Measurements from ENCODE around the gene TBCK. TPM values are rescaled to one million over a fixed set of nuclear protein-coding genes. Genes with fewer than 3 reads are reported as not detected.
A peak's percentile ranks its signal among the peaks of the same experiment; 100 is the strongest.

TBCK gene
- total RNA-seq, 2 donors from 2014 or later = 31.3 to 46.1 TPM

DNA sequence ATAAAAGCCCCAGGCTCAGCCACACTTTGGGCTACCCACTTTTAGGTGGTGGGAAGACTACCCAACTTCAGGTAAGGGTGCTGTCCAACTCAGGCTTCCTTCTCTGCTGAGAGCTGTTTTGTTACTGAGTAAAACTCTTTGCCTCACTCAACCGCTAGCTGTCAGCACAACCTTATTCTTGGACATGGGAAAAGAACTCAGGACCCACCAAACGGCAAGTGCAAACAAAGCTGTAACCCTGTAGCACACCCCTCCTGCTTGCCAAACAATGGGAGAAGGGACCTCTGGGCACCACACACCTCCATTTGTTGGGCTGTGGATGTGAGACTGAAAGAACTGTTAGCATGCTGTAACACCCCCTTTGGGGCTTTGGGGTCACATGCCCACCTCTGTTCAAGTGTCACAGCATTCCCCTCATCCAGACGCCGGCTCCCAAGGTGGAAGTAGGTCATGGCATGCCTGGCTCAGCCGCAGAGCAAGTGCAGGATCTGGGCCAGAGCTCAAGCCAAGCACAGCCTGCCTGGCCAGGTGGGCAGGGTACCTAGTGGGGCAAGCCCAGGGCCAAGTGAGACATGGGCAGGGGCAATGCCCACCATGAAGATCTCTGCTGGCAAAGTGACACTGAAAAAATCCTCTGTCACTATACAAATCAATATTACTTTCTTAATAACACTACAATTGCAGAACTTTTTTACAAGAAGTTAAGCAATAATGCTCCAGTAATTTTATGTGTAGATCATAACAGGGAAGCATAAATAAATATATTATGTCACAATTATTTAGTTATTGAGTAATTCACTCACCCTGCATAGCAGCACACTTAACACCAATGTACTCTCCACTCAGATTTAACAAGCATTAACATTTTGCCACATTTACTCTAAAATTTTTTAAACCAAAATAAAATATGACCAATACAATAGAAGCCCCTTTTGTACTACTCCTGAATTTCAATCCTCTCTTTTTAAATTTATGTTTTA, 107.2 kb downstream of the TBCK start:
- ATAC-seq (peak in 1 of 2 donors; percentile 59), DNase-seq (ENCODE audit: low spot score) (no peak)
- Mint-ChIP-seq H3K4me3 (no peak overlapping the region), H3K9me3 (no peaks in the 10 kb centered on the region), H3K4me1 (ENCODE audit: low read depth in 2 of 2) (no peaks in the 10 kb centered on the region), H3K27ac (no peak overlapping the region), H3K36me3 (no peaks in the 10 kb centered on the region), H3K27me3 (no peaks in the 10 kb centered on the region)

DNA sequence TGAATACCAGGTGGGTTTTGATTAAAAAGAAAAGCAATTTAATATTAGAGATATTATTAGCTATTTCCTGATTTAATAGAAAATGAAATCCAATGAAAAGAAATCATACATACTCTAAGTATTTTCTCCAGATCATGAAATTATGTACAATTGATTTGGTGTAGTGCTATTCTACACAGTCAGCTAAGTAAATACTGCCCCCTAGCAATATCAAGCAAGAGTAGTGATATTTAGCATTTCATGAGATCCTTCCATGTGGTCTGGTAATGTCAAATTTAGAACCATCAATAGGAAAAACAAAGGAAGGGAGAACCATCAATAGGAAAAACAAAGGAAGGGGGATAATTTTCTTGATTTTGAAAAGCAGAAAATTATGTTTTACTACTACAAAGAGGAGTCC, 114.6 kb downstream of the TBCK start:
- no peaks in the 10 kb centered on the region for H3K27me3 Mint-ChIP-seq
- H3K4me3 Mint-ChIP-seq = no peak overlapping the region
- H3K27ac Mint-ChIP-seq = no peak overlapping the region
- no peaks in the 10 kb centered on the region for H3K9me3 Mint-ChIP-seq
- no peak for DNase-seq (ENCODE audit: low spot score)
- no peaks in the 10 kb centered on the region for H3K36me3 Mint-ChIP-seq
- no peaks in the 10 kb centered on the region for H3K4me1 Mint-ChIP-seq (ENCODE audit: low read depth in 2 of 2)
- no peak for ATAC-seq

DNA sequence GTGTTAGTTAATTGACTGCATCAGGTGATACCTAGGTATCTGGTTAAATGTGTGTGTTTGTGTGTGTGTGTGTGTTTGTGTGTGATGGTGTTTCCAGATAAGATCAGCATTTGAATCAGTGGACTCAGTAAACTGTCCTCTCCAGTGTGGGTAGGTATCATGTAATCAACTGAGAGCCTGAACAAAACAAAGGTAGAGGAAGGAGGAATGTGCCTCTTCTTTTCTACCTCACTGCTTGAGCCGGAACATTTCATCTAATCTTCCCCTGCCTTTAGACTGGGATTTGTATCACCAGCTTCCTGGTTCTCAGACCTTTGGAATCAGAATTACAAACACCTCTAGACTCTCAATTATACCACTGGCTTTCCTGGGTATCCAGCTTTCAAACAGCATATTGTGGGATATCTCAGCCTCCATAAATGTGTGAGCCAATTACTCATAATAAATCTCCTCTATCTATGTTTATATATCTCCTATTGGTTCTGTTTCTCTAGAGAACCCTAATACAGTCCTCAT, 120.5 kb downstream of the TBCK start:
- Mint-ChIP-seq H3K27ac (no peak overlapping the region), H3K36me3 (peaks cover 7% of the 10 kb centered on the region), H3K9me3 (no peaks in the 10 kb centered on the region), H3K4me1 (ENCODE audit: low read depth in 2 of 2) (no peaks in the 10 kb centered on the region), H3K4me3 (no peak overlapping the region), H3K27me3 (no peaks in the 10 kb centered on the region)
- ATAC-seq (no peak), DNase-seq (ENCODE audit: low spot score) (no peak)

DNA sequence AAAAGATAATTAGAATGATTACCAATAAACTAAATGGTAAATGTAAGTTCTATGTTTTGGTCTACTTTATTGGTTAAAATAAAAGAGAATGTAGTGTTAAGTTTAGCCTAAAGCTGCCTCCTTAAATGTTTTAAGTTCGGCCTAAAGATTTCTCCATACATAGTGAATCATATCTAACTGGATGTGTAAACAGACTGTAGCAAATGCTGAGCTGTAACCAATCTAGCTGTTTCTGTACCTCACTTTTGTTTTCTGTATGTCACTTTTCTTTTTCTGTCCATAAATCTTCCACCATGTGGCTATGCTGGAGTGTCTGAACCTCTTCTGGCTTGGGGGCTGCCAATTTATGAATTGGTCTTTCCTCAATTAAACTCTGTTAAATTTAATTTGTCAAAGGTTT, 121.2 kb downstream of the TBCK start:
- Mint-ChIP-seq H3K4me3 (no peak overlapping the region), H3K9me3 (no peaks in the 10 kb centered on the region), H3K36me3 (peaks cover 7% of the 10 kb centered on the region), H3K4me1 (ENCODE audit: low read depth in 2 of 2) (no peaks in the 10 kb centered on the region), H3K27ac (no peak overlapping the region), H3K27me3 (no peaks in the 10 kb centered on the region)
- ATAC-seq (no peak), DNase-seq (ENCODE audit: low spot score) (no peak)

DNA sequence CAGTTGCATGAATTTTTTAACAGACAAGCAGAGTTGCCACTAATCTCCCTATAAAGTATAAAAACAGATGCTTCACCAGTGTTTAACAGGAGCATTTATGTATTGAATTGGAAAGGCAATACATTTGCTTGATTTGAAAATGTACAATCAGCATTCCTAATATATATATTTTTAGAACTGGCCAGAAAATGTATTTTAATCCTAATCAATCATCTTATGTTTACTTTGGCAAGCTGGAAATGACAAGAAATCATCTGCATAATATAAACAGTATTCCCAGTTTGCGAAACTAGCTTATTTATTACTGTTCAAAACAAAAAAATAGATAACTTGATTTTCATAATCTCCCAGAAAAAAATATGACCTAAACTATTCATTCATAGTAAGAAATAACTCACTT, 123.9 kb downstream of the TBCK start:
- peaks cover 7% of the 10 kb centered on the region for H3K36me3 Mint-ChIP-seq

DNA sequence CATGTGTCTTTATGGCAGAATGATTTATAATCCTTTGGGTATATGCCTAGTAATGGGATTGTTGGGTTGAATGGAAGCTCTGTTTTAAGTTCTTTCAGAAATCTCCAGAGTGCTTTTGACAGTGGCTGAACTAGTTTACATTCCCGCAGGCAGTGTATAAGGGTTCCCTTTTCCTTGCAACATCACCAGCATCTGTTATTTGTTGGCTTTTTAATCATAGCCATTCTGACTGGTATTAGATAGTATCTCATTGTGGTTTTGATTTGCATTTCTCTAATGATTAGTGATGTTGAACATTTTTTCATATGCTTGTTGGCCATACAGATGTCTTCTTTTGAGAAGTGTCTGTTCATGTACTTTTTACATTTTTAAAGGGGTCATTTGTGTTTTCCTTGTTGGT, 129.8 kb downstream of the TBCK start:
- ATAC-seq = no peak
- H3K36me3 Mint-ChIP-seq = peaks cover 37% of the 10 kb centered on the region
- no peak overlapping the region for H3K27ac Mint-ChIP-seq
- DNase-seq (ENCODE audit: low spot score) = no peak
- peaks cover 8% of the 10 kb centered on the region for H3K9me3 Mint-ChIP-seq
- no peaks in the 10 kb centered on the region for H3K27me3 Mint-ChIP-seq
- H3K4me3 Mint-ChIP-seq = no peak overlapping the region
- no peaks in the 10 kb centered on the region for H3K4me1 Mint-ChIP-seq (ENCODE audit: low read depth in 2 of 2)

More for the DNA sequence above, 123.9 kb downstream of the TBCK start:
- H3K27me3 Mint-ChIP-seq = no peaks in the 10 kb centered on the region
- H3K27ac Mint-ChIP-seq = no peak overlapping the region
- H3K9me3 Mint-ChIP-seq = no peaks in the 10 kb centered on the region
- ATAC-seq (no peak), DNase-seq (ENCODE audit: low spot score) (no peak)
- H3K4me3 Mint-ChIP-seq = no peak overlapping the region
- H3K4me1 Mint-ChIP-seq (ENCODE audit: low read depth in 2 of 2) = no peaks in the 10 kb centered on the region

DNA sequence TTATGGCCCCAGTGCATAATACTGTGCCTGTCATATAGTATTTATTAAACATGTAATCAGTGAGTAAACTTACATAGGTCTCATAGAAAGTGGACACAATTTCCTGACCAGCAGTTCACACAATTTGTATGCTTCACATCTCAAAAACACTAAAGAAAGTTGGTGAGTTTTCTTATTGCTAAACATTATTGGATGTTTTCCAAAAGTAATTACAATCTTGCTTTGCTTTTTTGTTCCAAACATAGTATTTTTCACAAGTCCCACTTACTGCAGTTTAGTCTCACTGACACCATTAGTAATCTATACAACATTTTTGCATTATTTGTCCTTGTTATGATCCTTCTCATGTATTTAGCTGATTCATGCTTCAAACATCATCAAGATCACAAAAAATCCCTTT, 132.5 kb downstream of the TBCK start:
- ATAC-seq = no peak
- Mint-ChIP-seq H3K36me3 (peaks cover 39% of the 10 kb centered on the region), H3K27me3 (no peaks in the 10 kb centered on the region), H3K9me3 (peaks cover 14% of the 10 kb centered on the region), H3K27ac (no peak overlapping the region), H3K4me3 (no peak overlapping the region), H3K4me1 (ENCODE audit: low read depth in 2 of 2) (no peaks in the 10 kb centered on the region)
- DNase-seq (ENCODE audit: low spot score) = no peak

DNA sequence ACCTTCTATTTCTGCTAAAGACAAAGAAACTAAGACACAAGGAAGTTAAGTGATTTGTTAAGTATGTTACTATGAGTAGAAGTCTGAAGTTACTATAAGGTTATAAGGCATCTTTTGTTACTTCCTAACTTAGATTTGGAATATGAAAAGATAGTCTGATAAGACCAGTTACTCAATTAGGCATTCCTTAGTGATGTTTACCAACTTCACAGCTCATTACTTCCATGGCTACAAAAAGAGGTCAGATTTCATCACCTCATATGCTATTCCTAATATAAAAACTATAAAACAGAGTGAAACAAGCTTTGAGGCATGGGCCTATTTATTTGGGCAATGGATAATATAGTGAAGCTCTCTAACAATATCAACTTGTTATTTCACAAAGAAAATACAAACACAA, 143.1 kb downstream of the TBCK start:
- Mint-ChIP-seq H3K4me1 (ENCODE audit: low read depth in 2 of 2) (no peaks in the 10 kb centered on the region), H3K27me3 (no peaks in the 10 kb centered on the region), H3K4me3 (no peak overlapping the region), H3K27ac (no peak overlapping the region), H3K36me3 (peaks cover 4% of the 10 kb centered on the region), H3K9me3 (peaks cover 5% of the 10 kb centered on the region)
- DNase-seq (ENCODE audit: low spot score) = no peak
- ATAC-seq = no peak

DNA sequence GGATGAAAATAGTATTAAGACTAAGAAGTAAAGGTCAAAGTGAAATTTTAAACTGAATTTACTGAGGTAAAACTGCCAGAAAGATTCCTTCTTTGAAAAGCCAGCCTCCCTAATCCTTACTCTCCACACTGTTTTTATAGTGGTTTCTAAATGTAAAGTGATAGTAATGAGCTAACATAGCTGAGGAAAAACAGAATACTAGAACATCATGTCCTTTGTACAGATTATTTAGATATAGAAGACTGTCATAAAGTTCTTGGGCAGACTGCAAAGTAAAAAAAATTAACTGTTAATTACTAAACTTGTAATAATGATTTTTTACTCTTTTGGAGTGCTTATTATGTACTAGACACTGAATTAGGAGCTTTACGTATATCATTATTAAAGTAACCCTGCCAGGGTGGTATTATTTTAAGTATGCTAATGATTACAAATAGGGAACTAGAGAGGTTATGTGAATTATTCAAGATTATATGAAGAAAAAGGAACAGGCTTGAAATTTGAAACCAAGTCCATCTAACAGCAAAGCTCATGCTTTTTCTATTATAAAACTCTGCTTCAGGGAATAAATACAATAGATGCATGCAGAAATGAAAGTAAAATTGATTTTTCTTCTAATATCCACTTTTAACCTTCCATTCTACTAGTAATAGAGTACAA, 150.5 kb downstream of the TBCK start:
- DNase-seq (ENCODE audit: low spot score) (no peak), ATAC-seq (no peak)
- H3K4me1 Mint-ChIP-seq (ENCODE audit: low read depth in 2 of 2) = peaks cover 0 to 6% of the 10 kb centered on the region in 2 donors
- H3K36me3 Mint-ChIP-seq = peaks cover 19% of the 10 kb centered on the region
- no peak overlapping the region for H3K27ac Mint-ChIP-seq
- no peak overlapping the region for H3K4me3 Mint-ChIP-seq
- H3K9me3 Mint-ChIP-seq = peaks cover 3% of the 10 kb centered on the region
- no peaks in the 10 kb centered on the region for H3K27me3 Mint-ChIP-seq

DNA sequence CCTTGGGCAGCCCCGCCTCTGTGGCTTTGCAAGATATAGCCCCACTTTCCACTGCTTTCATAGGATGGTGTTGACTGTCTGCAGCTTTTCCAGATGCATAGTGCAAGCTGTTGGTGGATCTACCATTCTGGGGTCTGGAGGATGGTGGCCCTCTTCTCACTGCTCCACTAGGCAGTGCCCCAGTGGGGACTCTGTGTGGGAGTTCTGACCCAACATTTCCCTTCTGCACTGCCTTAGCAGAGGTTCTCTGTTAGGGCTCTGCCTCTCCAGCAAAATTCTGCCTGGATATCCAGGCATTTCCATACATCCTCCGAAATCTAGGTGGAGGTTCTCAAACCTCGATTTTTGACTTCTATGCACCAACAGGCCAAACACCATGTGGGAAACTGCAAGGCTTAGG, 153.7 kb downstream of the TBCK start:
- DNase-seq (ENCODE audit: low spot score) (no peak), ATAC-seq (no peak)
- H3K27me3 Mint-ChIP-seq = no peaks in the 10 kb centered on the region
- H3K4me1 Mint-ChIP-seq (ENCODE audit: low read depth in 2 of 2) = peaks cover 0 to 6% of the 10 kb centered on the region in 2 donors
- no peak overlapping the region for H3K4me3 Mint-ChIP-seq
- H3K36me3 Mint-ChIP-seq = peaks cover 29% of the 10 kb centered on the region
- peaks cover 3% of the 10 kb centered on the region for H3K9me3 Mint-ChIP-seq
- no peak overlapping the region for H3K27ac Mint-ChIP-seq

DNA sequence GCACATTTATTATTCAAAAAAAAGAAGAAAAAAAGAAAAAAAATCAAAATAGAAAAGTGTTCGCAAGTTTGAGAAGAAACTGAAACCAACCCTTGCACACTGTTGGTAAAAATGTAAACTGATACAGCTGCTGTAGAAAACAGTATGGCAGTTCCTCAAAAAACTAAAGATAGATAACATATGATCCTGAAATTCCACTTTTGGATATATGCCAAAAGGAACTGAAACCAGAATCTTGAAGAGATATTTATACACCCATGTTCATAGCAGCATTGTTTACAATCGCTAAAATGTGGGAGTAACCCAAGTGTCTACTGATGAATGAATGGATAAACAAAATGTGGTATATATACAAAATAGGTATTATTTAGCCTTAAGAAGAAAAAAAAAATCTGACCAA, 155.4 kb downstream of the TBCK start:
- Mint-ChIP-seq H3K4me1 (ENCODE audit: low read depth in 2 of 2) (peaks cover 0 to 6% of the 10 kb centered on the region in 2 donors), H3K27ac (no peak overlapping the region), H3K36me3 (peaks cover 34% of the 10 kb centered on the region), H3K4me3 (no peak overlapping the region), H3K27me3 (no peaks in the 10 kb centered on the region), H3K9me3 (peaks cover 6% of the 10 kb centered on the region)
- no peak for ATAC-seq
- DNase-seq (ENCODE audit: low spot score) = no peak

DNA sequence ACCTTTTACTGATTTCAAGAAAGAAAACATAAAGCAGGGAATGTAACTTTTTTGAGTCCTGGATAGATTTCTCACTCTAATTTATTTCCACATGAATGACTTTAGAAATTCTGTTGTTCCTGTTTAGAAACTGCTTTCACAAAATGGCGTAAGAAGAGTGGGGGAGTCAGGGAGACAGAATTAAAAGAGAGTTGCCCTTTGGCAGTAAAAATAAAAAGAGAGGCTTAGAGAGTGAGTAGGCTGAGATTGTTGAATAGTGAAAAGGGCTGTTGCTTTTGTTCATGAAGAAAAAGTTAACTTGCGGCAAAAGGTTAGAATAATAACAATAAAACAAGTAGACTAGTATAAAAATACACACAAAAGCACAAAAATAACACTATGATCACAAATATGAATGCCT, 166.1 kb downstream of the TBCK start:
- Mint-ChIP-seq H3K36me3 (peaks cover 34% of the 10 kb centered on the region), H3K9me3 (peaks cover 23% of the 10 kb centered on the region)
- DNase-seq (ENCODE audit: low spot score) = no peak

DNA sequence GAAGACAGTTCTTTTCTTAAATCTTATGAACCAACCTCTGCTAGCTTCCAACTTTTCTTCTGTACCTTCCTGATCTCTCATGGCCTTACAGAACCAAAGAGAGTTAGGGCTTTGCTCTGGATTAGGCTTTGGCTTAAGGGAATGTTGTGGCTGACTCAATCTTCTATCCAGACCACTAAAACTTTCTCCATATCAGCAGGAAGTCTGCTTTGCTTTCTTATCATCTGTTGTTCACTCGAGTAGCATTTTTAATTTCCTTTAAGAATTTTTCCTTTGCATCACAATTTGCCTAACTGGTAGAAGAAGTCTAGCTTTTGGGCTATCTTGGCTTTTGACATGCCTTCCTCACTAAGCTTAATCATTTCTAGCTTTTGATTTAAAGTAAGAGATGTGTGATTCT, 167.0 kb downstream of the TBCK start:
- H3K27me3 Mint-ChIP-seq = no peaks in the 10 kb centered on the region
- no peak overlapping the region for H3K4me3 Mint-ChIP-seq
- no peak overlapping the region for H3K27ac Mint-ChIP-seq
- peaks cover 23% of the 10 kb centered on the region for H3K9me3 Mint-ChIP-seq
- H3K4me1 Mint-ChIP-seq (ENCODE audit: low read depth in 2 of 2) = no peaks in the 10 kb centered on the region
- ATAC-seq = no peak
- peaks cover 34% of the 10 kb centered on the region for H3K36me3 Mint-ChIP-seq
- DNase-seq (ENCODE audit: low spot score) = no peak

More for the DNA sequence above, 166.1 kb downstream of the TBCK start:
- H3K4me3 Mint-ChIP-seq = no peak overlapping the region
- H3K4me1 Mint-ChIP-seq (ENCODE audit: low read depth in 2 of 2) = no peaks in the 10 kb centered on the region
- no peak overlapping the region for H3K27ac Mint-ChIP-seq
- H3K27me3 Mint-ChIP-seq = no peaks in the 10 kb centered on the region
- ATAC-seq = no peak

DNA sequence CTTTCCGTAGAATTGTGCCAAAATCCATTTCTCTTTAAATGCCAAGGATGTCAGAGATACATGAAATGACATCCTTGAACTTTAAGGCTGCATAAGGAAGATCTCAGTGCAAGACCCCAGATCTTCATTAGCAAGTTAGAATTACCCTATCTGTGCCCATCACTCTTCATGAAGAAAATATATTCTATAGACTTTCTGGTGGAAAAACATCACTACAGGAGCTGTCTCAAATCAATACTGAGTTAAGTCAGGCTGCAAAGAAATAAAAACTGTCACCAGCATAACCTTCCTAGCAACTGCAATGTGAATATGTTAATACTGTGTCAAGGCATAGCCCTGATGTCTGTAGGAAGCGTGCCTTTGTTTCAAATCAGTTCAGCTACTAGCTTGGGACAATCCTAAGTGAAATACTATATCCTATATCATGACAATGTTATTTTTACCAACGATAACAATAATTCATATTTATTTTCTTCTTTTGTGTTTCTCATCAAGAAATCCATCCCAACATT, 173.3 kb downstream of the TBCK start:
- no peak for ATAC-seq
- Mint-ChIP-seq H3K27ac (no peak overlapping the region), H3K9me3 (peaks cover 6% of the 10 kb centered on the region), H3K36me3 (peaks cover 6% of the 10 kb centered on the region), H3K27me3 (no peaks in the 10 kb centered on the region), H3K4me1 (ENCODE audit: low read depth in 2 of 2) (no peaks in the 10 kb centered on the region), H3K4me3 (no peak overlapping the region)
- no peak for DNase-seq (ENCODE audit: low spot score)
